ENCODE measurements around the gene ERGIC1. TPM values are rescaled to one million over a fixed set of nuclear protein-coding genes. Genes with fewer than 3 reads are reported as not detected.

Gene ERGIC1
- total RNA-seq, 1 experiment from 2014 or later, result 89.8 TPM

DNA sequence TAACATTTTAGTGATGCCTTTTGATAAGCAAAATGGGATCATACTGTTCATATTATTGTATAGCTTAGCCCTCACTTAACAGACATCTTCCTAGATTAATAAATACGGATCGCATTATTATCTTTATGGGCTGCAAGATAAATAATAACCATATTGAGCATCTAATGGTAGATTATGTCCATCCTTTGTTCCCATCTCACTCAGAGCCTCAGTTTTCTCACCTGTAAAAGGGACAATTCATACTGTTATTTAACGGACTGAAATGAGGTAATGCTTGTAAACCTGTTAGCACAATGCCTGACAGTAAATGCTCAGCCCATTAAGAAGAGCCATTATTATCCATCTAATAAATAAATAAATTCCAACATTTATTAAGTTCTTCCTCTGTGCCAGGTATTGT lies 122.2 kb downstream of the ERGIC1 start (continued):
- TF ChIP-seq ZNF317 (CRISPR knock-in tag; IDR thresholded peaks at IDR 0.05; ENCODE audit: borderline replicate concordance, low read depth) (no peak), JAZF1 (CRISPR knock-in tag; IDR thresholded peaks at IDR 0.05) (no peak)
- TF ChIP-seq, protein P1, sequence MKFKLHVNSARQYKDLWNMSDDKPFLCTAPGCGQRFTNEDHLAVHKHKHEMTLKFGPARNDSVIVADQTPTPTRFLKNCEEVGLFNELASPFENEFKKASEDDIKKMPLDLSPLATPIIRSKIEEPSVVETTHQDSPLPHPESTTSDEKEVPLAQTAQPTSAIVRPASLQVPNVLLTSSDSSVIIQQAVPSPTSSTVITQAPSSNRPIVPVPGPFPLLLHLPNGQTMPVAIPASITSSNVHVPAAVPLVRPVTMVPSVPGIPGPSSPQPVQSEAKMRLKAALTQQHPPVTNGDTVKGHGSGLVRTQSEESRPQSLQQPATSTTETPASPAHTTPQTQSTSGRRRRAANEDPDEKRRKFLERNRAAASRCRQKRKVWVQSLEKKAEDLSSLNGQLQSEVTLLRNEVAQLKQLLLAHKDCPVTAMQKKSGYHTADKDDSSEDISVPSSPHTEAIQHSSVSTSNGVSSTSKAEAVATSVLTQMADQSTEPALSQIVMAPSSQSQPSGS (CRISPR knock-in tag; IDR thresholded peaks at IDR 0.05; ENCODE audit: borderline replicate concordance, low read depth), result no peak
- TF ChIP-seq, protein P2, sequence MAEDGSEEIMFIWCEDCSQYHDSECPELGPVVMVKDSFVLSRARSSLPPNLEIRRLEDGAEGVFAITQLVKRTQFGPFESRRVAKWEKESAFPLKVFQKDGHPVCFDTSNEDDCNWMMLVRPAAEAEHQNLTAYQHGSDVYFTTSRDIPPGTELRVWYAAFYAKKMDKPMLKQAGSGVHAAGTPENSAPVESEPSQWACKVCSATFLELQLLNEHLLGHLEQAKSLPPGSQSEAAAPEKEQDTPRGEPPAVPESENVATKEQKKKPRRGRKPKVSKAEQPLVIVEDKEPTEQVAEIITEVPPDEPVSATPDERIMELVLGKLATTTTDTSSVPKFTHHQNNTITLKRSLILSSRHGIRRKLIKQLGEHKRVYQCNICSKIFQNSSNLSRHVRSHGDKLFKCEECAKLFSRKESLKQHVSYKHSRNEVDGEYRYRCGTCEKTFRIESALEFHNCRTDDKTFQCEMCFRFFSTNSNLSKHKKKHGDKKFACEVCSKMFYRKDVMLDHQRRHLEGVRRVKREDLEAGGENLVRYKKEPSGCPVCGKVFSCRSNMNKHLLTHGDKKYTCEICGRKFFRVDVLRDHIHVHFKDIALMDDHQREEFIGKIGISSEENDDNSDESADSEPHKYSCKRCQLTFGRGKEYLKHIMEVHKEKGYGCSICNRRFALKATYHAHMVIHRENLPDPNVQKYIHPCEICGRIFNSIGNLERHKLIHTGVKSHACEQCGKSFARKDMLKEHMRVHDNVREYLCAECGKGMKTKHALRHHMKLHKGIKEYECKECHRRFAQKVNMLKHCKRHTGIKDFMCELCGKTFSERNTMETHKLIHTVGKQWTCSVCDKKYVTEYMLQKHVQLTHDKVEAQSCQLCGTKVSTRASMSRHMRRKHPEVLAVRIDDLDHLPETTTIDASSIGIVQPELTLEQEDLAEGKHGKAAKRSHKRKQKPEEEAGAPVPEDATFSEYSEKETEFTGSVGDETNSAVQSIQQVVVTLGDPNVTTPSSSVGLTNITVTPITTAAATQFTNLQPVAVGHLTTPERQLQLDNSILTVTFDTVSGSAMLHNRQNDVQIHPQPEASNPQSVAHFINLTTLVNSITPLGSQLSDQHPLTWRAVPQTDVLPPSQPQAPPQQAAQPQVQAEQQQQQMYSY (CRISPR knock-in tag; IDR thresholded peaks at IDR 0.05), result no peak

DNA sequence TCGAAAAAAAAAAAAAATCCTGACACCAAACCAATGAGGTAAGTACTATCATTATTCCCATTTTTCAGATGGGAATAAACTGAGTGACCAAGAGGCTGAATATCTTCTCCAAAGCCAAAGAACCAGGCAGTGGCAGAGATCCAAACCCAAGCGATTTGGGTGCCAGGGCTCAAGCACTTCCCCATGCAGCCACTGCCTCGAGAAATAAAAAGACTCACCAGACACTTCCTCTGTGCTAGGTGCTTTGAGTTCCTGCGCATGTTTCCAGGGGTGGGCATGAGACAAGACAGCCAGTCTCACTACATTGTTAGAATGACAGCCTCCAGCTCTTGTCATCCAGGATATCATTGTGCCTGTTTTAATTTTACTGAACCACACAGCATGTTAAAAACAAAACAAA lies 122.9 kb downstream of the ERGIC1 start:
- CTCF ChIA-PET, result no interaction called here
- no peak overlapping the region for H3K4me3 Mint-ChIP-seq

DNA sequence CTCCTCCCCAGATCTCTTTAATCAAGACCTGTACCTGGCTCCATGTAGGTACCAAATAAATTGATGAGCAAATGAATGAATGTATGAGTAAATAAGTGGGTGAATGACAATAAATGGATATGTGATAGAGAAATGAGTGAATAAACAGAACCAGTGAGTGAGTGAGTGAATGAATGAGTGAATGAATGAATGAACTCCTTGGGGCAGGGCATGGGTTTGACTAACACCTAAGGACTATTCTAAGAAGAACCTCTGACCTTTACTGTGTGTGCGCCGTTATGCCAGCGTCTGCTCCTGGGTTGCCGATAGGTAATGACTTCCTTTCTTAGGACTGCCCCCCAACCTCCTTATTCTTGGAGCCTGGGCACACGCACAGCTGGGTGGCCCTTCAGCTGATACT lies 123.4 kb downstream of the ERGIC1 start:
- ATAC-seq, result no peak
- TF ChIP-seq RORB (CRISPR knock-in tag; IDR thresholded peaks at IDR 0.05), result no peak
- no peak for TF ChIP-seq KAT7 (CRISPR knock-in tag; IDR thresholded peaks at IDR 0.05; ENCODE audit: borderline replicate concordance)
- no peak for TF ChIP-seq GTF2I (CRISPR knock-in tag; conservative IDR thresholded peaks at IDR 0.05)
- TF ChIP-seq, protein P3, sequence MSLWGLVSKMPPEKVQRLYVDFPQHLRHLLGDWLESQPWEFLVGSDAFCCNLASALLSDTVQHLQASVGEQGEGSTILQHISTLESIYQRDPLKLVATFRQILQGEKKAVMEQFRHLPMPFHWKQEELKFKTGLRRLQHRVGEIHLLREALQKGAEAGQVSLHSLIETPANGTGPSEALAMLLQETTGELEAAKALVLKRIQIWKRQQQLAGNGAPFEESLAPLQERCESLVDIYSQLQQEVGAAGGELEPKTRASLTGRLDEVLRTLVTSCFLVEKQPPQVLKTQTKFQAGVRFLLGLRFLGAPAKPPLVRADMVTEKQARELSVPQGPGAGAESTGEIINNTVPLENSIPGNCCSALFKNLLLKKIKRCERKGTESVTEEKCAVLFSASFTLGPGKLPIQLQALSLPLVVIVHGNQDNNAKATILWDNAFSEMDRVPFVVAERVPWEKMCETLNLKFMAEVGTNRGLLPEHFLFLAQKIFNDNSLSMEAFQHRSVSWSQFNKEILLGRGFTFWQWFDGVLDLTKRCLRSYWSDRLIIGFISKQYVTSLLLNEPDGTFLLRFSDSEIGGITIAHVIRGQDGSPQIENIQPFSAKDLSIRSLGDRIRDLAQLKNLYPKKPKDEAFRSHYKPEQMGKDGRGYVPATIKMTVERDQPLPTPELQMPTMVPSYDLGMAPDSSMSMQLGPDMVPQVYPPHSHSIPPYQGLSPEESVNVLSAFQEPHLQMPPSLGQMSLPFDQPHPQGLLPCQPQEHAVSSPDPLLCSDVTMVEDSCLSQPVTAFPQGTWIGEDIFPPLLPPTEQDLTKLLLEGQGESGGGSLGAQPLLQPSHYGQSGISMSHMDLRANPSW (CRISPR knock-in tag; conservative IDR thresholded peaks at IDR 0.05; ENCODE audit: low read depth), result no peak
- no peak for TF ChIP-seq TEAD1 (CRISPR knock-in tag; IDR thresholded peaks at IDR 0.05)
- TF ChIP-seq, protein P4, sequence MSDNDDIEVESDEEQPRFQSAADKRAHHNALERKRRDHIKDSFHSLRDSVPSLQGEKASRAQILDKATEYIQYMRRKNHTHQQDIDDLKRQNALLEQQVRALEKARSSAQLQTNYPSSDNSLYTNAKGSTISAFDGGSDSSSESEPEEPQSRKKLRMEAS (CRISPR knock-in tag; IDR thresholded peaks at IDR 0.05), result no peak
- H3K4me3 Mint-ChIP-seq, result peak overlapping the region; percentile 35
- POLR2A ChIA-PET, result interaction anchor here (1.1 kb wide), 1 partner anchor 186 kb away, joined by 3 read pairs; no protein-coding TSS in a partner anchor
- H3K4me1 Mint-ChIP-seq, result peaks cover 9% of the 10 kb centered on the region
- DNase-seq (ENCODE audit: low spot score), result no peak
- CTCF ChIA-PET, result no interaction called here
- no peak overlapping the region for H3K27ac Mint-ChIP-seq
- no peaks in the 10 kb centered on the region for H3K9me3 Mint-ChIP-seq
- peaks cover 8% of the 10 kb centered on the region for H3K36me3 Mint-ChIP-seq
- H3K27me3 Mint-ChIP-seq (ENCODE audit: low read depth), result peaks cover 44% of the 10 kb centered on the region

More for the DNA sequence above, 122.9 kb downstream of the ERGIC1 start:
- ATAC-seq (no peak), DNase-seq (ENCODE audit: low spot score) (no peak)
- no peak for TF ChIP-seq ZNF317 (CRISPR knock-in tag; IDR thresholded peaks at IDR 0.05; ENCODE audit: borderline replicate concordance, low read depth)
- TF ChIP-seq CREB1 (CRISPR knock-in tag; IDR thresholded peaks at IDR 0.05), result no peak
- TF ChIP-seq, protein P5, sequence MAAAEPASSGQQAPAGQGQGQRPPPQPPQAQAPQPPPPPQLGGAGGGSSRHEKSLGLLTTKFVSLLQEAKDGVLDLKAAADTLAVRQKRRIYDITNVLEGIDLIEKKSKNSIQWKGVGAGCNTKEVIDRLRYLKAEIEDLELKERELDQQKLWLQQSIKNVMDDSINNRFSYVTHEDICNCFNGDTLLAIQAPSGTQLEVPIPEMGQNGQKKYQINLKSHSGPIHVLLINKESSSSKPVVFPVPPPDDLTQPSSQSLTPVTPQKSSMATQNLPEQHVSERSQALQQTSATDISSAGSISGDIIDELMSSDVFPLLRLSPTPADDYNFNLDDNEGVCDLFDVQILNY (CRISPR knock-in tag; IDR thresholded peaks at IDR 0.05), result no peak
- TF ChIP-seq SMAD4 (CRISPR knock-in tag; IDR thresholded peaks at IDR 0.05), result no peak
- POLR2A ChIA-PET, result no interaction called here
- Mint-ChIP-seq H3K4me1 (peaks cover 9% of the 10 kb centered on the region), H3K36me3 (peaks cover 6% of the 10 kb centered on the region), H3K9me3 (no peaks in the 10 kb centered on the region), H3K27ac (no peak overlapping the region), H3K27me3 (ENCODE audit: low read depth) (peaks cover 44% of the 10 kb centered on the region)
